Measurements from ENCODE around the gene FOCAD. TPM values are rescaled to one million over a fixed set of nuclear protein-coding genes. Genes with fewer than 3 reads are reported as not detected.

The FOCAD gene
- total and polyA plus RNA-seq, 2 of the 8 experiments (the other 6 are each of a cell fraction or from before 2014, with no cell fraction given), result 22.0 to 38.4 TPM

GRCh38 chr9:20880675-20881074, 196.6 kb downstream of the FOCAD start:
- Histone ChIP-seq H3K9ac (replicated peaks in 1 of 4; ENCODE audit: extremely low read depth in 1 of 4, low read depth in 3 of 4, low read length in 3 of 4) (no peak overlapping the region), H3K23me2 (ENCODE audit: low read depth, low read length) (no peaks in the 10 kb centered on the region), H3K36me3 (ENCODE audit: control insufficient read depth in 2 of 4, insufficient read depth in 4 of 4, low read length in 3 of 4) (peaks cover 0 to 16% (median 0%) of the 10 kb centered on the region in 4 experiments; a peak in 3 of 8 replicates), H4K20me1 (replicated peaks in 1 of 2; ENCODE audit: control insufficient read depth in 1 of 2, insufficient read depth in 2 of 2, low read length in 2 of 2) (no peaks in the 10 kb centered on the region), H4K91ac (replicated peaks; ENCODE audit: insufficient read length, low read length) (no peak overlapping the region), H3K14ac (ENCODE audit: insufficient read length) (no peak overlapping the region), H3K27ac (ENCODE audit: low read depth, low read length) (no peak overlapping the region), H3K4ac (replicated peaks; ENCODE audit: insufficient read length, low read depth, low read length) (no peak overlapping the region), H3K56ac (replicated peaks; ENCODE audit: insufficient read length, low read depth, low read length) (no peak overlapping the region), H2AK5ac (ENCODE audit: low read depth, low read length) (no peak overlapping the region), H3K27me3 (replicated peaks in 1 of 4; ENCODE audit: control insufficient read depth in 3 of 4, extremely low read depth in 1 of 4, insufficient read depth in 3 of 4, low read length in 3 of 4) (no peaks in the 10 kb centered on the region), H2AFZ (ENCODE audit: low read length) (no peak overlapping the region), H4K8ac (ENCODE audit: extremely low read depth, insufficient read depth, low read length) (no peak overlapping the region), H3K4me3 (ENCODE audit: extremely low read depth in 1 of 4, insufficient read depth in 2 of 4, low read depth in 3 of 4, low read length in 4 of 4) (no peak overlapping the region), H3K4me2 (ENCODE audit: insufficient read depth in 1 of 2, low read depth in 2 of 2, low read length in 2 of 2) (no peak overlapping the region), H3K79me1 (ENCODE audit: low read depth, low read length) (no peaks in the 10 kb centered on the region), H2BK120ac (replicated peaks; ENCODE audit: low read depth, low read length) (no peak overlapping the region), H2BK15ac (ENCODE audit: low read length) (no peak overlapping the region), H2BK5ac (ENCODE audit: low read depth, low read length) (no peak overlapping the region), H3K79me2 (ENCODE audit: control insufficient read depth in 1 of 2, insufficient read depth in 2 of 2, low read length in 2 of 2) (no peaks in the 10 kb centered on the region), H3K23ac (ENCODE audit: insufficient read length) (no peak overlapping the region), H2BK12ac (ENCODE audit: low read depth, low read length) (no peak overlapping the region), H3K9me3 (ENCODE audit: insufficient read depth in 2 of 2, low read depth in 1 of 2, low read length in 1 of 2) (no peaks in the 10 kb centered on the region), H2BK20ac (ENCODE audit: low read length) (no peak overlapping the region), H4K5ac (ENCODE audit: insufficient read length, low read depth, low read length) (no peak overlapping the region), H3K4me1 (replicated peaks in 1 of 4; ENCODE audit: control insufficient read depth in 3 of 4, insufficient read depth in 4 of 4, low read length in 3 of 4) (no peaks in the 10 kb centered on the region), H3K18ac (ENCODE audit: extremely low read depth, low read length) (no peak overlapping the region)
- no peak for DNase-seq (ENCODE audit: low read depth in 1 of 2, low spot score in 2 of 2)
- ChIA-PET CTCF (ENCODE audit: partially characterized antibody) (interaction anchor here (0.6 to 1.3 kb wide), 4 partner anchors 9 to 758 kb away, joined by 3 to 4 read pairs (median 3); no protein-coding TSS in a partner anchor), POLR2A (ENCODE audit: partially characterized antibody) (interaction anchor here (1.3 kb wide), 1 partner anchor 9 kb away, joined by 5 read pairs; no protein-coding TSS in a partner anchor)
- WGBS, 2 experiments (ENCODE audit: extremely low coverage in 1 of 2, insufficient coverage in 1 of 2, insufficient read length in 1 of 2, insufficient replicate concordance in 2 of 2, low coverage in 1 of 2, low lambda C conversion rate in 2 of 2, missing lambda C conversion rate in 1 of 2), result 93% methylated on average over 2 of the region's 2 CpGs; no CpG with 5 or more reads in 1 of the 2 experiments
- no peak for FAIRE-seq
- TF ChIP-seq KDM1A (IDR thresholded peaks at IDR 0.05; ENCODE audit: borderline replicate concordance, low read length) (no peak), SP2 (IDR thresholded peaks at IDR 0.05; ENCODE audit: low read length) (no peak), SIX5 (IDR thresholded peaks at IDR 0.05; ENCODE audit: low read depth, low read length) (no peak), BACH1 (IDR thresholded peaks at IDR 0.05; ENCODE audit: low read length) (no peak), HDAC2 (IDR thresholded peaks at IDR 0.05; ENCODE audit: borderline replicate concordance in 1 of 2, low read depth in 2 of 2, low read length in 2 of 2) (no peak), SUZ12 (IDR thresholded peaks at IDR 0.05; ENCODE audit: low read length) (no peak), TBP (IDR thresholded peaks at IDR 0.05; ENCODE audit: low read depth, low read length) (no peak), CHD2 (IDR thresholded peaks at IDR 0.05; ENCODE audit: low read length) (no peak), TAF7 (optimal IDR thresholded peaks at IDR 0.05; ENCODE audit: borderline replicate concordance, low read depth, low read length) (no peak), CBX5 (IDR thresholded peaks at IDR 0.05; ENCODE audit: low read depth, low read length) (no peak), EP300 (IDR thresholded peaks at IDR 0.05; ENCODE audit: borderline replicate concordance in 1 of 2, low read depth in 2 of 2, low read length in 2 of 2) (no peak), KDM5A (IDR thresholded peaks at IDR 0.05; ENCODE audit: low read length) (no peak), EZH2 (IDR thresholded peaks at IDR 0.05; ENCODE audit: low read depth, low read length, severe bottlenecking) (no peak), PHF8 (conservative IDR thresholded peaks at IDR 0.05; ENCODE audit: low read depth, low read length) (no peak), CREB1 (IDR thresholded peaks at IDR 0.05) (no peak)

All from H1 (cell line).